ENCODE results near the gene EPB41L2. TPM values are rescaled to one million over a fixed set of nuclear protein-coding genes. Genes with fewer than 3 reads are reported as not detected.
A peak's percentile ranks its signal among the peaks of the same experiment; 100 is the strongest.
"Not testable (repeated sequence)": the region's sequence is repeated elsewhere in the genome, so short reads cannot be mapped to it uniquely, and the experiment has no call there.

Gene EPB41L2
- total RNA-seq, 1 experiment from 2014 or later, result 17.5 TPM

DNA sequence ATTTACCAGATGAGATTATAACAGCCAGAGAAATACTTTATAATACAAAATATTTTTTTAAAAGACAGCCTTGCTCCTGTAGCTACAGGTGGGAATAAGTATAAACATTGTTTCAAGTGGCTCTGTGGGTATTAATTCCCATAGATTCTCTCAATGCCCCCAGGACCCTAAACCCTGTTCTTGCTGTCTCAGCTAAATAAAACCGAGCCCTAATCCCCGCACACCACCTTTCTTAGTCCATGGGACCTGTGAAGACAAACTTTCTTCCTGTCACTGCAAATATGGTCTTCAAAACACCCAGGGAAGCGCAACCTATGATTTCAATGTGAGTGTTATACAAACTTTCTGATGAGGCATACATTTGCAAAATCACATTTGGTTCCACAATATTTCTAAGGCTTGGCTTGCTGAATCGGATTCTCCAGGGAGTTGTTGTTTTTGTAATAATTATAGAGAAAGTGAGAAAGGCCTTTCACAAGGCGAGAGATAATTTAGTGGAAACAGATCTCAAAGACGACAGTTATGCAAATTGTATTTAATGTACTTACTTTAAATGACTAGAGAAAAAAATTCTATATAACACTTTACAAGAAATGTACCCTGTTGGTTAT lies 224.7 kb downstream of the EPB41L2 start:
- DNase-seq (ENCODE audit: low spot score), result no peak

DNA sequence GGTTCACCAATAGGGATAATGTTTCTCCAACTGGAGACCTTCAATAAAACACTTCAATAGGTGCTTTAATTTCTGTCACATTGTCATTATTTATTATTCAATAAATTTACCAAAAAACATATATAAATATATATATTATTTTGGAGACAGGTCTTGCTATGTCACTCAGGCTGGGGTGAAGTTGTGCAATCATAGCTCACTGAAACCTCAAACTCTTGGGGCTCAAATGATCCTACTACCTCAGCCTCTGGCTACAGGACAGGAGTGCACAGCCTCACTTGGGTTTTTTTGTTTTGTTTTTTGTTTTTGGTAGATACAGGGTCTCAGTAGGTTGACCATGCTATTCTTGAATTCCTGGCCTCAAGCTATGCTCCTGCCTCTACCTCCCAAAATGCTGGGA lies 226.0 kb downstream of the EPB41L2 start:
- DNase-seq (ENCODE audit: low spot score), result no peak

DNA sequence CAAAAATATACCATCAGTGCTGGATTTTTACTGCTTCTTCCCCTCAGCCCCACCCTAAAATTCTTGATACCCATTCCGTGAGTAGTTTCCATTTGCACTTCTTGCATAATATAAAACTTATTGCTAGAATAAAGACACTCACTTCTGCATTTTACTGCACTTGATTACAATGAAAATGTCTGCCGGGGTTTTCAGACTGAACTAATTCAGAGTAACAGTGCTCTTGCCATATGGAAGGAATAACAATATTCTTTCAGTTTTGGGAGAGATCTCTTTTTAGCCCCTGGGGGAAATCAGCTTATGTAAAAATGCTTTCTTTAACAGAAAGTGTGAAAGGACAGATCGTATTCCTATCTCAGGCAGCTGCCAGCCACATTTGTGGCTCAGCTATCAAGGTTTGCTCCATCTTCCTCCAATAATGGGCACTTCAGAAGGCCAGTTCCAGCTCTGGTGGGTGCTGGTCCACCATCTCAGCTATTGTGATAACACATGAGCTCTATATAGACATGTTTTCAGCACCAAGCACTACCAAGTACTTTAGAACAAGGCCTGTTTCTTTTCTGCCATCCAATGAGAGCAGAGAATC lies 226.9 kb downstream of the EPB41L2 start:
- DNase-seq (ENCODE audit: low spot score), result no peak

DNA sequence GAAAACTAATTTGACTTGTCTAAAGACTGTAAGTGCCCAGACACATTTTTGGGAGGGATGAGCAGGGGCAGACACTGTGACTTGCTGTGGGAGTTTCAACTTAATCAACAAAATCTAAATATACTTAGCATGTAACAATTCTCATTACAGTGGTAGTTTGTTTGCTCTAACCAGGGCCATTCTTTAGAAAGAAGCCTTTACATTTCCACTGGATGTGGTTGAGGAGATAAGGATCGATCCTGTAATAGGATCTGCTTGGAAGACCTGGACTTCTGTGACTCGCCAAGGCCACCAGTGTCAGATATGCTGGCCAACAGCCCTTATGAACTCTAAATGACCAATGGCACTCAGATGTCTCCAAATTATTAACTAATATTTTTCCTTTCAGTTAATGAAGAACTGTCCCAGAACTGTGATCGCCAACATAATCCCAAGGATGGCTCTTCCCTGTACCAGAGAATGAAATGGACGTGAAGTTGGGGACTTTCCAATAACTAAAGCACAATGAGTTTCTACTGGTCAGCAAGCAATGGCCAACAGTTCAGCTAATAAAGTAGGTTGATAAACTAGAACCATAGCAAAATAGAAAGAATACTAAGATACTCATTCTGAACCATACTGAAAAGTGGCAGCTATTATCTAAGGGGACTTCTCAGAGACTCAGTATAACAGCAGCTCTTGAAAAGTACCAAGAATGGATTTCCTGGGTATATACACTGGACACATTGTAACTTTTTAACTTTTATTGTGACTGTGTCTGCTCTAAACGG lies 228.4 kb downstream of the EPB41L2 start:
- DNase-seq (ENCODE audit: low spot score), result no peak

DNA sequence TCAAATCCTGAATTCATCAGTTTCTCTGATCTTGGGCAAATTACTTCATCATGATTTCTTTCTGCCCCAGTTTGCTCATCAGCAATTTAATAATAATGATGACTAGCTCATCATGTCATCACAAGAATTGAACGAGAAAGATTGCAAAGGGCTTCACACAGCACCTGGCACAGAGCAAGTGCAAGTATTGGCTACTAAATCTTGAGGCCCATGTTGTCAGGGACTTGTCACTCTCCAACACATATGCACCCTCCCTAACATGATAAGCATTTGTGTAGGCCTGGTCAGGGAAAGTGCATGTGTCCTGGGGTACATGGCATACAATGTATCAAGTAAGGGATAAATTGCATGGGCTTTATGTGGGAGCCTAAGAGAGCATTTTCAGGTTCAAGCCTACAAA lies 229.5 kb downstream of the EPB41L2 start:
- no peak for DNase-seq (ENCODE audit: low spot score)

DNA sequence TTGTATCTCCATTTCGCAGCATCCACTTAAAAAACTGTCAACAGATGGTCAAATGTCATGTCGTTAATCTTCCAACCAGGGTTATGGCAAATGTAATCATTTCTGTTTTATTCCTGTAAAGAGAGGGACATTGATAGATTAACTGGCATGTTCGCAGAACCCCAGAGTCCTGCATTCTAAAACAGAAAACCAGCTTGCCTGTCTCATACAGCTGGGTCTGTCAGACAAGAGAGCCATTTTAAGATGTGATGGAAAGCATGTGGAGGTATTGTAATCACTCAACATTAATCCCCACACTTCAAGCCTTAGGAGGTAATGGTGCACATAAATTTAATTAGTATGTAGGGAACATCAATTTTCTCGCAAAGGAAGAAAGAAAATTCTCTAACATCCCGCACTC lies 231.4 kb downstream of the EPB41L2 start:
- DNase-seq (ENCODE audit: low spot score), result no peak

DNA sequence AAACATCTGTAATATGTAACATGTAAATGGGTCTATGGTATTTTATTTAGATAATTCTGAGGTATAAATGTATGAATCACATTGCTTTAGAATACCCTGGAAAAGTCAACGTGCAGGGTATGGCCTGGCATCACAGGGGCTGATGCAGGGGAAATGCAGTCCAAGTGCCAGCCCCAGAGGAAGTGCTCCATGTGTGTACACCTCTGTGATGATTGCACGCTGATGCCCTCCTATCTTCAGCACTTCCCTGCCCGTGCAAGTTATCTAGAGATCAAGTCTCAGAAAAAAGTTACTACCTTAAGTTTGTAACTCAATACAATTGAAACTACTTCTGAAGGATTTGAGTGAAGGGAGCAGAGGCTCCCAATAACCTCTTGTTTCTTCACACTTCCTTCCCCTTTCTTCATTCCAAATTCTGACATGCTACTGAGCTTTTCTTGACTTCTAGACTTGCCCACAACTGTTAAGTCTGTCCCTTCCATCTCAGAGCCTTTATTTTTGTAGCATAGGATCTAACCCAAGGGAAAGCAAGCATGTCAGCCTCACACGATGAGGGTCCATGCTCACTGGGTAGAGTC lies 233.6 kb downstream of the EPB41L2 start:
- DNase-seq (ENCODE audit: low spot score), result no peak

DNA sequence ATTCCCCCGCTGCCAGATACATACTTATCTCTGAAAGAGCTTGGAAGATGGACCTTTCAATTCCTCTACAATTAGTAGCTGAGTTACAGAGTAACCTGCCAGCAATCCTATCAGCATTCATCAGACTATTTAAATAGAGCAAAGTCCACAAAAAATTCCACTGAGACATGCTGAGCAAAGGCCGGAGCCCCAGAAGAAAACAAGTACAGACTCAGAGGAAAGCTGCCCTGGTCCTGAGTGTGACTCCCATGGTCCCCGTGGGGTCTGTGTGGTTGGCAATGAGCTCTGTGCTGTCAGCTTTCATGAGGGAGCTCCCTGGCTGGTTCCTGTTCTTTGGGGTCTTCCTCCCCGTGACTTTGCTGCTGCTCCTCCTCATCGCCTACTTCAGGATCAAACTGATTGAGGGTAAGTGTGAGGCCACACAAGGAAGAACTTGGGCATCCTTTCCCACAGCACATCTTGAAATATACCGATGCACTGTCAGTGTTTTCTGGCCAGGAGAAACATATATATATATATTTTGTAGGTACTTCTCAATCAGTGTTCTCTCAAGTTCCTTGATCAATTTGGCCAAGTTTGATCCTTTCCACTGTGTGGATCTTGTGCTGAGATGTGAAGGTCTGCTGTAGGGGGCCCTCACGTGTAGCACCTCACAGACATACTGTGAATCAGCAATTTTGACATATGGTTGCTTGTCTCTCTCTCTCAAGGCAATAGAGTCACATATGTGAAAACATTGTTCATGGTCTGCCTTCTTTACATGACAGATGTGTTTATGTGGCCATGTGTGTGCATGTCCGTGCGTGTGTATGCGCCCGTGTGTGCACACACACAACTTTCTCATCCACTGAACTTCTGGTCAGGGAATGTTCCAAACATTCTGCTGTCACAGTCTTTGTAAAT lies 235.5 kb downstream of the EPB41L2 start, which contains the start of gene SMLR1:
TSS of gene SMLR1 (plus strand) at position 160 of the 903 bp plus-strand sequence. CDS start at position 168, 8 bp downstream.
- DNase-seq (ENCODE audit: low spot score), result no peak

DNA sequence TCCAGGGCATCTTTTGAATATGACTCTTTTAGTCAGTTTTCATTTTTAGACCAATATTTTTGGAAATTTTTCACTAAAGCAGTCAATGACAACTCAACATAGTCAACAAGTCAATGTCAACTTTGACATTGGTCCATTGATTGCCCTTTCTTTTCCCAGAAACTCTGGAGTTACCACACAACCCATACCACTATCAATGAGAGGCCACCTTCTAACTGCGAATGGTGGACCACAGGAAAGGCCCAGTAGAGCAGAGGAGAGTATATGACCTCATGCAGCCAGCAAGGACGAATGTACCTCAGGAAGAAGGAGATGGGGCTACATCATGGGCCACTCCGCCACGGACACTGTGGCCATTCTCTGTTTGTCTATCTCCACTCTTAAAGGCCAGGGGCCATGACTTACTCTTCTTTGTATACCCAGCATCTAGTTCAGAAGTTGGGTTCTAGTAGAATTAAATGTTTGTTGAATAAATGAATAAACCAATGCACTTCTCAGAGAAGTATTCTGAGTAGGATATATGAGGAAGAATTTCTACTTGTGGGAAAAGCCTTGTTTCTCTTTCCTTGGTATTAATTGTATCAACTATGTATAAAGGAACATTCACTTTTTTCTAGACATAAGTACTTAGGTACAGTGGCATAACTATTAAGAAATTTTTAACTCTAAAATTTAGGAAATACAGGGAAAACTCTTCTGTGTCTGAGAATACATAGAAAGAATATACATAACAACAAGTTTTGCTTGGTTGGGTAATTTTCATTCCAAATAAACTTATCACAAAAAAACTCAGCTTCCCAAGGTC lies 236.4 kb downstream of the EPB41L2 start:
- no peak for DNase-seq (ENCODE audit: low spot score)

DNA sequence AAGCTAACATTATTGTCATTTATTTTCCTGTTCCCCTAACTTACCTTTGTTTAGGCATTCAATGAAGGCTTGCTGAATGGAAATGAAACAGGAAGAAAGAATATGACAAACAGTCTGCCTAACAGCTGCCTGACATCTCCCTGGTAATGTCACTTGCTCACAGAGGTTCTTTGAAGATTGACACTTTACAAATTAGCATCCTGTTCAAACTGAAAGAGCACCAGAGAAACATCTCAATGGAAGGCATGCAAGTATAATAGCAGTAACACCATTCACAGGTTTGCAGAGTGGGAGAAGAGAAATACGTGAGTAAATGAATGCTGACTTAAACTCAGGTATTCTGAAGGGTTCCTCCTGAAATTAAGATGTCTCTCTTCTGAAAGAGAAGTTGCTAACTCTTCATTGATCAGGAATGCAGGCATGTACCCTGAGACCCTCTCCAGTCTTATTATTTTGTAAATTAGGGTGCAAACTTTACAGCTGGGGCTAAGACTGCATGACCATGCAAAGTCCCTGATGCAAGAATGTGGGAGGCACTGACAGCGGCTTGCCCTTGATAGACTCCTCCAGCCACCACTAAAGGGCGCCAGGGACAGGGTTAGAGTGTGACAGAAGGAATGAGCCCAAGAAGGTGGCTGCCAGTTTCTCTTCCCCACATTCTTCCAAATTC lies 237.1 kb downstream of the EPB41L2 start:
- no peak for DNase-seq (ENCODE audit: low spot score)

DNA sequence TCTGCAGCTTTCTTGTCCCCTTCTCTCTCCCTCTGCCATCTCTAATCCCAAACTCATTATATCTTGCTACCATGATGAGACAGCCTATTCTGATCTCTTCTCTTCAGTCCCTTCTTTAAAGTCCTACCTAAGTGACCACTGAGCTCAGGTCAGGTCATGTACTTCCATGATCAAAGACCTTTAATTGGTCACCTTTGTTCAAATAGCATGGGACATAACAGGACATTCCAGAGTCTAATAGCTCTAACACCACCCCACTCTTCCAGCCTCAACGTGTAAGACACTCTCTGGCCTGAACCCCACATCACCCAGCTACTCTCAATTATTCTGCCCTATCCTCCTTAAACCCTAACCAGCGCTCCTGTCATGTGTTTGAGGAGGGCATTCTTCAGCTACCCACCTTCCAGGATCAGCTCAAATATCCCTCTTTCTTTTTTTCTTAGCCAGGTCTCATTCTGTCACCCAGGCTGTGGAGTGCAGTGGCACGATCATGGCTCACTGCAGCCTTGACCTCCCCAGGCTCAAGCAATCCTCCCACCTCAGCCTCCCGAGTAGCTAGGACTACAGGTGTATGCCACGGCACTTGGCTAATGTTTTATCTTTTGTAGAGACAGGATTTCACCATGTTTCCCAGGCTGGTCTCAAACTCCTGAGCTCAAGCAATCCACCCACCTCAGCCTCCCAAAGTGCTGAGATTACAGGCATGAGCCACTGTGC lies 237.9 kb downstream of the EPB41L2 start:
- no peak for DNase-seq (ENCODE audit: low spot score)

DNA sequence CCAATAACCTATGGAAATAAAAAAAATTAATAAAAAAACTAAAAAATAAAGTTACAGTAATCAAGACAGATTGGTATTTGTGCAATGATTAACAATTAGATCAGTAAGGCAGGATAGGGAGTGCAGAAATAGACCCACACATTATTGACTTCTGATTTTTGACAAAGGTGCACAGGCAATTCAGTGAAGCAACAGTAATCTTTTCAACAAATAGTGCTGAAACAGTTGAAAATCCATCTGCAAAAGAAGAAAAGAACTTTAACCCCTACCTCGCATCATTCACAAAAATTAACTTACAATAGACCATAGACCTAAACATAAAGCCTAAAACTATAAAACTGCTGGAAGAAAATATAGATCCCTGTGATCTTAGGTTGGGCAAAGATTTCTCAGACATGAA lies 240.3 kb downstream of the EPB41L2 start:
- DNase-seq (ENCODE audit: low spot score), result no peak

DNA sequence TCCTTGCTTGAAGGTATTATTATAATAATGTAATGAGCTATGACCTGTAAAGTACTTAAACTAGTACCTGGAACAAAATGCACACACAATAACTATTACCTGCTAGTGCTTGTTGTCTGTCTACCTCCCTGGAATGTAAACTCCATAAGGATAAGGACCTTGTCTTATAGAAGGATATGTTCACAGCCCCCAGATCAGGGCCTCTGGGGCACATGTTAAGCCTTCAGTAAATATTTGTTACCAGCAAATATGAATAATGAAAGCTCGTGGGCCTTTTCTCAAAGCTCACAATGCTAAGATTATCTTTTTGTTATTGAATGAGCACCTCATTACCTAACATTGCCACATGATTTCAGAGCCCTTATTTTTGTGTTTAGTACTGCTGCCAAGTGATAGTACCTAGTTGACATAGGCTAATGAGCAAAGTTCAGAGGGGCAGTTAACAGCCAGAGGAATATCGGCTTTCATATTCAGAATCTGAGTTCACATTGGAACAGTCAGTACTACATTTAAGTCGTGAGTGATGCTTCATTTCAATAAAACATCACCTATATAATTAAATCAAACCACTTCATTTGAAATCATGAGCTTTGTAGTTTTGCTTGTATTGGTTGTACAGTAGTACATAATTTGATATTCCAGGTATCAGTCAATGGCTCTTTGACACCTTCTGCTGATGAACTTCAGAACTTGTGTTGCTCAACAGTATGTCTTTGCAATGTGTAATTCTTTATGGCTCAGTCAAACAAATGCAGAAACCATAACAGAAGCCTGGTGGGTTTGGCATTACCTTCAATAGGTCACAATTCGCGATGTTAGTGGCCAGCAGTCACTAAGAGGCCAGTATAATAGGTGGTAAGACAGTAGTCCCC lies 247.6 kb downstream of the EPB41L2 start:
- no peak for DNase-seq (ENCODE audit: low spot score)

DNA sequence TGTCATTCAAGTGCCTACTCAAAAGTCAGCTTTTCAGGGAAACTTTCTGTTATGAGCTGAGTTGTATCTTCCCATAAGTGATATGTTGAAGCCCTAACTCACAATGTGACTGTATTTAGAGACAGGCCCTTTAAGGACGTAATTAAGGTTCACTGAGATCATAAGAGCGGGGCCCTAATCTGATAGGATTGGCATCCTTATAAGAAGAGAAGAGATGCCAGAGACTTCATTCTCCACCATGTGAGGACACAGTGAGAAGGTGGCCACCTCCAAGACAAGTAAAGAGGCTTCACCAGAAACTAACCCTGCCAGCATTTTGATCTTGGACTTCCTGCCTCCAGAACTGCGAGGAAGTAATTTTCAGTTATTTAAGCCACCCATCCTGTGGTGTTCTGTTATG lies 248.5 kb downstream of the EPB41L2 start:
- DNase-seq (ENCODE audit: low spot score), result no peak

DNA sequence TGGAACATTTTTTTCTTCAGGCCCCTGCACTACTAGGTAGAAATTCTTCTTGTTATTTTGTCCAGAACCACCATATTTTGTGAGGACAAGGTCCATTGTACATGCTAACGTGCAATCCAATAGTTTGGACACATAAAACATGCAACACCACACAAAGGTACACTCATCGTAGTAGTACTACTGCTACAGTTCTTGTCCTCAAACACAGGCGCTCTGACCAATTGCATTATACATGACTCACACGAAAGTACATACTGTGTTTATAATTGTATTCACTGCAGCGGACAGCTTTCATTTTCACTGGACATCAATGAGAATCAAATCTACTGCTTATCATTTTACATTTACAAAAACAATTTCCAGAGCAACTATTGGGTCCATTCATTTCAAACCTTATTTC lies 251.1 kb downstream of the EPB41L2 start:
- no peak for DNase-seq (ENCODE audit: low spot score)

DNA sequence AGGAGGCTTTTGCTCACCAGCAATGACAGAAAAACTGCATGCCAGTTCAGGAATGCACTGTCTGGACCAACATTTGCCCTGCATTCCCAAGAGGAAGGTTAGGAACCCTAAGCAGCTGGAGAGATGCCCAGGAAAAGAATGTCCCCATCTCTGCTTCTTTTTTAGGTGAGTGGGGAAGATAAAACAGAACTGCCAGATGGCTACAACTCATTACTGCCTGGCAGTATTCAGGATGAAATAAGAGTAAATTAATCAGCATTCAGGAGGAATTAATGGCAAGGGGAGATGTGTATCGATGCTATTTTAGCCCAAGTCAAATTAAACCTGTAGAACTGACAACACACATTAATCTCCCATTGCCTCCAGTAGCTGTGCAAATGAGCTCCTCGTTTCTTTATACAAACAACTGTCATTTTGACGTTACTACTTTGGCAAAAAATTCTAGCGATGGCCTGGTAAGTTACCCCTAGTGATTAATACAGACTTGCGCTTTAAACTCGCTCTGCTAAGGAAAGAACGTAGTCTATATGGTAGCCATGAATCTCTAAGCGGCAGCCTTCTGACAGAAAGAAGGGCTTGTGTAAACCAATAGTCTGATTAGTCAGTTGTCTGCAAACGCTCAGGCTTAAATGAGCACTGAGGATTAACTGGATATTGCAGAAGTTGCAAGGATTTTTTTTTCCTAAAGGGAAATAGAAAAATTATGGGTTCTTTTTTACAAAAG lies 252.6 kb downstream of the EPB41L2 start:
- peak; percentile 21 for DNase-seq (ENCODE audit: low spot score)

DNA sequence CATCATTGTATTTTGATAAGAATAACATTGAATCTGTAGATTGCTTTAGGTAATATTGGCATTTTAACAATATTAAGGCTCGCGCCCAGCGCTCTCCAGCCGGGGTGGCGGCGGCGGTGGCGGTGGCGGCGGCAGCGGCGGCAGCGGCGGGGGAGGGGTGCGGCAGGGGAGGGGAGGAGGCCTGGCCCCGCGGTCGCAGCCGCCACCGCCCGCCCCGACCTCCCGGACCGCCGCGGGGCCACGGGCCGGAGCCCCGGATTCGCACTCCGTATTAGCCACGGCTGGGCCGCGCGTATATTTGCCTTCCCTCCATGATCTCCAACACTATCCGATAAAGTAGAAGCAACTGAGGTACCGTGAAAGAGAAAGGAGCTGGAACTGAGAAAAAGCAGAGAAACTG lies 261.7 kb downstream of the EPB41L2 start:
- not testable (repeated sequence) for DNase-seq (ENCODE audit: low spot score)

DNA sequence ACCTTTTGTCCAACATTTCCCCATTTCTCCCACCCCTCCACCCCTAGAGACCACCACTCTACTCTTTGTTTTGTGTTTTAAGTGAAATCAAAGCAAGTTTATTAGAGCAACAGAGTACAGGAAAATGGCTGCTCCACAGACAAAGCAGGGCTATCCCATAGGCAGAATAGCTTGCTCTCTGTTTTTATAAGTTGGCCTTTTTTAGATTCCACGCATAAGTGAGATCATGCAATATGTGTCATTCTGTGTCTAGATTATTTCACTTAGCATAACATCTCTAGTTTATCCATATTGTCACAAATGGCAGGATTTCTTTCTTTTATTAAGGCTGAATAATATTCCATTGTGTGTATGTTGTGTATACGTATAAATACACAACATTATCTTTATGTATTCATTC lies 266.0 kb downstream of the EPB41L2 start:
- DNase-seq (ENCODE audit: low spot score), result no peak
